ENCODE results near the gene EIF4EBP2.

DNA sequence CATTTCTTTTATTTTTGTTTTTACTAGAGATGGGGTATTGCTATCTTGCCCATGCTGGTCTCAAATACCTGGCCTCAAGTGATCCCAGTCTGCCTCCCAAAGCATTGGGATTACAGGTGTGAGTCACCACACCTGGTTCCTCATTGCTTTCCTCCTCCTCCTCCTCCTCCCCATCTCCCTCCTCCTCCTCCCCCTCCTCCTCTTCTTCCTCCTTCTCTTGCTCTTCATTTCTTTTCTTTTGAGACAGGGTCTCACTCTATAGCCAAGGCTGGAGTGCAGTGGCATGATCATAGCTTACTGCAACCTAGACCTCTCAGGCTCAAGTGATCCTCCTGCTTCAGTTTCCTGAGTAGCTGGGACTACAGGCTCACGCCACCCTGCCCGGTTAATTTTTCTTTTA, 43.7 kb upstream of the EIF4EBP2 start:
- TF ChIP-seq, protein P1, sequence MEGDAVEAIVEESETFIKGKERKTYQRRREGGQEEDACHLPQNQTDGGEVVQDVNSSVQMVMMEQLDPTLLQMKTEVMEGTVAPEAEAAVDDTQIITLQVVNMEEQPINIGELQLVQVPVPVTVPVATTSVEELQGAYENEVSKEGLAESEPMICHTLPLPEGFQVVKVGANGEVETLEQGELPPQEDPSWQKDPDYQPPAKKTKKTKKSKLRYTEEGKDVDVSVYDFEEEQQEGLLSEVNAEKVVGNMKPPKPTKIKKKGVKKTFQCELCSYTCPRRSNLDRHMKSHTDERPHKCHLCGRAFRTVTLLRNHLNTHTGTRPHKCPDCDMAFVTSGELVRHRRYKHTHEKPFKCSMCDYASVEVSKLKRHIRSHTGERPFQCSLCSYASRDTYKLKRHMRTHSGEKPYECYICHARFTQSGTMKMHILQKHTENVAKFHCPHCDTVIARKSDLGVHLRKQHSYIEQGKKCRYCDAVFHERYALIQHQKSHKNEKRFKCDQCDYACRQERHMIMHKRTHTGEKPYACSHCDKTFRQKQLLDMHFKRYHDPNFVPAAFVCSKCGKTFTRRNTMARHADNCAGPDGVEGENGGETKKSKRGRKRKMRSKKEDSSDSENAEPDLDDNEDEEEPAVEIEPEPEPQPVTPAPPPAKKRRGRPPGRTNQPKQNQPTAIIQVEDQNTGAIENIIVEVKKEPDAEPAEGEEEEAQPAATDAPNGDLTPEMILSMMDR (IDR thresholded peaks at IDR 0.05): no peak
- no peak for TF ChIP-seq POLR2A (IDR thresholded peaks at IDR 0.05)
